GM21390 (cell line): ENCODE data around the gene CD33.
"Not testable (repeated sequence)": the region's sequence is repeated elsewhere in the genome, so short reads cannot be mapped to it uniquely, and the experiment has no call there.

Experiments
- ATAC-seq: cut with Tn5 transposase; IDR thresholded peaks from one replicate; pipeline ENCODE4 v1.9.1; 2021; ENCODE audit not compliant: unreplicated experiment

The CD33 gene

DNA sequence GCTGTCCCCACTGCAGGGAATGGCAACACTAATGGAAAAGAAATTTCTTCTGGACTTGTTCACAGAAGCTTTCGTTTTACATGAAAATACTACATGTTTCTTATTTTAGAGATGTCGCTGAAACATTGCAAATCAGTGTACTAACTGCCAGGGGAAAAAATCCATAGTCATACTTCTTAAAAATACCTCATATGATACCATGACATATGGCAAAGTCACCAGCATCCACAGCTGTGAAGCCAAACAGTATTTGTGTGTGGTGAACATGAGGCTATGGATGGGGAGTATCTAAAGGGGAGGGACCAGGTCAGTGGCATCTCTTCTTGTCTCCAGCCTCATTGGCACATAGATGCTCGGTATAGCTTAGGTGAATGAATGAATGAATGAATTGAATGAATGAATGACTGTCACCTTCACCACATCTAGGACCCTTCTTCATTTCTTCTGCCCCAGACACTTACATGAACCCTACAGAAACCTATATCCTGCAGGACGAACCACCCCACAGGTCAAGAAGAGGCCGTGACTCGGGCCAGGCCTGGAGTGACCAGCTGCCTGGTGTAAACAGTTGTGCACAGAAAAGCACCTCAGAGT lies 14.6 kb upstream of the CD33 start:
- no peak for ATAC-seq

DNA sequence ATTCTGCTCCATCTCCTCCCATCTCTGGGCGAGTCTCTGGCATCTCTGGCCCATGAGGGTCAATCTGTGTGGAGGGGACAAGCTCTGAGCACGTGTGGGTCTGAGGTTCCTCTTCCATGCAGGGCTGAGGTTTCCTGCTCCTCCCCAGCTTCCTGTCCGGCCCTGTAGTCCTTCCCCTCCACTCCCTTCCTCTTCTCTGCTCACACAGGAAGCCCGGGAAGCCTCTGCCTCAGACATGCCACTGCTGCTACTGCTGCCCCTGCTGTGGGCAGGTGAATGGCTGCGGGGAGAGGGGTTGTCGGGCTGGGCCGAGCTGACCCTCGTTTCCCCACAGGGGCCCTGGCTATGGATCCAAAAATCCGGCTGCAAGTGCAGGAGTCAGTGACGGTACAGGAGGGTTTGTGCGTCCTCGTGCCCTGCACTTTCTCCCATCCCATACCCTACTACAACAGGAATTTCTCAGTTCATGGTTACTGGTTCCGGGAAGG lies 14.0 kb upstream of the CD33 start:
- ATAC-seq, result not testable (repeated sequence)

DNA sequence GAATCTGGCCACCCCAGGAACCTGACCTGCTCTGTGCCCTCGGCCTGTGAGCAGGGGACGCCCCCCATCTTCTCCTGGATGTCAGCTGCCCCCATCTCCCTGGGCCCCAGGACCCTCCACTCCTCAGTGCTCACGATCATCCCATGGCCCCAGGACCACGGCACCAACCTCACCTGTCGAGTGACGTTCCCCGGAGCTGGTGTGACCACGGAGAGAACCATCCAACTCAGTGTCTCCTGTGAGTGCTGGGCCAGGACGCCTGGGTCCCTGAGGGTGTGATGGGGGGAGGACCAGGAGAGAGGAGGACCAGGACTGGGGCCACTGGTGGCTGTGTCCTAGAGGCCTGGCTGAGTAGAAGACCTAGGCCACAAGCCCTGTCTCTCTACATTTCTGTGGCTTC lies 13.0 kb upstream of the CD33 start:
- ATAC-seq, result no peak

DNA sequence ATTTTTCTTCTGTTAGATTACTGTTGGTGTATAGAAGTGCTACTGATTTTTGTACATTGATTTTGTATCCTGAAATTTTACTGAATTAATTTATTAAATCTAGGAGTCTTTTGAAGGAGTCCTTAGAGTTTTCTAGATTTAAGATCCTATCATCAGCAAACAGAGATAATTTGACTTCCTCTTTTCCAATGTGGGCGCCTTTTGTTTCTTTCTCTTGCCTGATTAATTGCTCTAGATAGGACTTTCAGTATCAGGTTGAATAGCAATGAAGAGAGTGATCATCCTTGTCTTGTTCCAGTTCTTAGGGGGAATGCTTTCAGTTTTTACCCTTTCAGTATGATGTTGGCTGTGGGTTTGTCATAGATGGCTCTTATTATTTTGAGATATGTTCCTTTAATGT lies 5.6 kb upstream of the CD33 start:
- no peak for ATAC-seq

DNA sequence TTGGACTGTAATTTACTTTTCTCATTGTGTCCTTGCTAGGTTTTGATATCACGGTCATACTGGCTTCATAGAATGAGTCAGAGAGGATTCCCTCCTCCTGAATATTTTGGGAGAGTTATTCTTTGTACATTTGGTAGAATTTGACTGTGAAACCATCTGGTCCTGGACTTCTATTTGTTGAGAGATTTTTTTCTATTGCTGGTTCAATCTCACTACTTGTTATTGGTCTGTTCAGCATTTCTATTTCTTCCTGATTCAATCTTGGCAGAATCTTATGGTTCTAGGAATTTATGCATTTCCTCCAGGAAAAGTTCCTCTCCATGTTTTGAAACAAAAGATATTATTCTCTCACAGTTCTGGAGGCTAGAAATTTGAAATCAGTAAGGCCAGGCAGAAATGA lies 4.9 kb upstream of the CD33 start:
- no peak for ATAC-seq

DNA sequence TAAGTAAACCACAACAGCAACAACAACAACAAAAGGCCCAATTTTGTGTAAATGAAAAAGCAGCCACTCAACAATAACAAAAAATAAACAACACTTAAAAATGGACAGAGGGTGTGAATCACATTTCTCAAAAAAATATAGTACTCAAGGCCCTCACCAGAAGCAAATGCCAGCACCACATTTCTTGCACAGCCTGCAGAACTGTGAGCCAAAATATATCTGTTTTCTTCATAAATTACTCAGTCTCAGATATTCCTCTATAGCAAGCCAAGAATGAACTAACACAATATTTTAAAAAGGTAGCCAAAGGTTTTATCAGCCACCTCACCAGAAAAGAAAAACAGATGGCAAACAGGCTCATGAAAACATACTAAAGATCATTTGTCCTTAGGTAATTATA lies 3.9 kb upstream of the CD33 start:
- no peak for ATAC-seq

DNA sequence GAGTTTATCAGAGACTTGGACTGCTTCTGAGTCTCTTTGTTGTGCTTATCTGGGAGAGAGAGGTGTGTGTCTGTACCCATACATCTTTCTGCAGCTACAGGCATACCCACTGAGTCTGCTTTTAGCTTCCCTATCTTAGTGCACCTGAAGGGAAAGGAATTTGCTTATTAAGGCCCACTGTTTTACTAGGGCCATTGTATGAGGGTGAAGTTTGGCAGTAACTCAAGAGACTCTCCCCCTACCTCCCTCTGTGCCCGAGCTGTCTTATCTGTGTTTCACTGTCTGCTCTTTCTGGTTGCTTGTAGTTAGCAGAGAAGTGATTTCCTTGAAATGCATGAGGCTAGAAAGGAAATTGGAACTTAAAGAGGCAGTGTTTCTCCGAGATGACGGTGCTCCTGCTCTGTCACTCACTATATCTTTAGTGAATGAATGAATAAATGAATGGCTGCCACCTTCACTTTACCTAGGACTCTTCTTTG lies 678 bp upstream of the CD33 start:
- ATAC-seq, result no peak

DNA sequence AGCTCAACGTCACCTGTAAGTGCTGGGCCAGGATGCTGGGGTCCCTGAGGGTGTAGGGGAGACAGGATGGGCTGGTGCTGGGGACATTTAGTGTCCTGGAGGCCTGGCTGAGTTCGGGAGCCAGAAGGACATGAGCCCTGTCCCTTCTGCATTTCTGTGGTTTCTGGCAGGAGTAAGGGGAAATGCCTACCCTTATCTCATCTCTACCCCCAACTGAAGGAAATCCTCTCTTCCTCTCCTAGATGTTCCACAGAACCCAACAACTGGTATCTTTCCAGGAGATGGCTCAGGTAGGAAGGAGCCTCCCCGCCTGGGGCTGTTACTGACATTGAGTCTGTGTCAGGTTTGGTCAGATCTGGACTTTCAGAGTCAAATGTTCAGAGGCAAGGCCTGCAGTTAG lies 1.2 kb downstream of the CD33 start:
- ATAC-seq, result no peak

DNA sequence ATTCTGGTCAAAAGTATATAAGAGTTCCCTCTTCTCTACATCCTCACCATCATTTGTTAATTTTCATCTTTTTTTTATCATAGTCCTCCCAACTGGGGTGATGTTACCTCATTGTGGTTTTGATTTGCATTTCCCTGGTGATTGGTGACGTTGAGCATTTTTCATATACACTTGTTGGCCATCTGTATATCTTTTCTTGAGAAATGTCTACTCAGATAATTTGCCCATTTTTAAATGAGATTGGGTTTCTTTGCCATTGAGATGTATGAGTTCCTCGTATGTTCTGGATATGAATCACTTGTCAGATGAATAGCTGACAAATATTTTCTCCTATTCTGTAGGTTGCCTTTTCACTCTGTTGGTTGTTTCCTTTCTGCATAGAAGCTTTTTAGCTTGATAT lies 2.4 kb downstream of the CD33 start:
- no peak for ATAC-seq

DNA sequence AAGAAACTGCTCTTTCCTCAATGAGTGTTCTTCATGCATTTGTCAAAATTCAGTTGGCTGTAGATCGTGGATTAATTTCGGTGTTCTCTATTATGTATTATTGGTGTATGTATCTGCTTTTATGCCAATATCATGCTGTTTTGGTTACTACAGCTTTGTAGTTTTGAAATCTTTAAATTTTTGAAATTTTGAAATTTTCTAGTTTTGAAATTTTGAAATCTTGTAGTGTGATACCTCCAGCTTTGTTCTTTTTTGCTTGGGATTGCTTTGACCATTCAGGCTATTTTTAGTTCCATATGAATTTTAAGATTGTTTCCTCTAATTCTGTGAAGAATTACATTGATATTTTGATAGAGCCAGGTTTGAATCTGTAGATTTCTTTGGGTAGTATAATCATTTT lies 3.1 kb downstream of the CD33 start:
- ATAC-seq, result no peak

DNA sequence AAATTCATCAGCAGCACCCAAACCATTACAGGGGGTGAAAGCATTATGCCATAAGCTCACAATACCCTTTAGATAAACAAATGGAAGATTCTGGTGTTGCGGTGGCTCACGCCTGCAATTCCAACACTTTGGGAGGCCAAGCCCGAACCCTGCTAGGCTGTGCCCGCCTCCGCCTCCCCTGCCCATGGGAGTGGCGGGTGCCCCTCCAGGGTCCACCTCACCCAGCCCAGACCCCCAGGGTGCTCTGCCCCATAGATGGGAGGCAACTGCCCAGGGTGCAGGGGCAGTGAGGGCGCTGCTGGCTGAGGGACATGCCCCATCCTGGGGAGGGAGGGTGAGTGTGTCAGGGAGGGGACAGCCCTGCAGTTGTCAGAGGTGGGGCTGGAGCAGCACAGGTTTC lies 16.0 kb downstream of the CD33 start:
- no peak for ATAC-seq

DNA sequence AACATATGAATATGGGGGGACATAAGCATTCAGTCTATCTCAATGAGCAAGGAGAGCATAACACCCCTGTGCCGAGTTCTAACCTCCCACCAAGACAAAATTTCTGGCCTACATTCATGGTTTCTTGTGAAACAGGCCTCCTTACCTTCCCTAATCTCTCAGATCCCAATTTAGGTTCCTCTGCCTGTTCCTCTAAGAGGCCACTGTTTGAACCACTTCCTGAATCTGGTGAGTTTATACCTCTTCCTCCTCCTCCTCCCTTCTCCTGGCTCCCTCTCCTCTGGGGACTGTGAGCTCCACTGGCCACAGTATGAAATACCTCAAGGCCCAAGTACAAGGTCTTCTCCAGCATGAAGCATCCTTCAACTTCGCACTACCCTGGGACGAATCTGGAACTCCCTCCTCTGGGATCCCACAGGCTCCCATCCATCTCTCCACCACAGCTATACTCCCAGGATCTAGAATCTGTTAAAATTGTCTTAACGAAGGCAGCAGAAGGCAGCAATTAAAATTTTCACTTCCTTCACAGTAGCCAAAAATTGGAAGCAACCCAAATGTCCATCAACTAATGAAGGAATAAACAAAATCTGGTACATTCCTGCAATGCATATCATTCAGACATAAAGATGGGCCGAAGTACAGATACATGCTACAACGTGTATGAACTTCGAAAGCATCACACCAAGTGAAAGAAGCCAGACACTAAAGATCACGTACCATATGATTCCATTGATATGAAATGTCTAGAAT lies 18.2 kb downstream of the CD33 start:
- ATAC-seq, result no peak

DNA sequence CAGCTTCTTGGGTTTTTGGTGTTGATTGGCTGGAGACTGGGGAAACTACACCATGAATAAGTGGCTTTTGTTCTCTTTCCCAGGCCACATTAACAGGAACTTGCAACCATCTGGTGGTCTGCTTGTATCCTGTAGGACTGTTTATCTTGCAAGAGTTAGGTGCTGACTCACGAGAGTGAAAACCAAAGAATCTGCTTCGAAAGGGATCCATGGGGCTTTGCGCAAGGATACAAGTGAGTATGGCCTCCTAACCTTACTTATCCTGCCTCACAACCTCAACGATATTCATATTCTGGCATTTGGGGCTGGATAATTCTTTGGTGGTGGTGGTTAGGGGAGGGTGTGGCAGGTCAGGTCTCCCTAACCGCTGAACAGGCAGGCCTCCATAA lies 21.3 kb downstream of the CD33 start:
- no peak for ATAC-seq

DNA sequence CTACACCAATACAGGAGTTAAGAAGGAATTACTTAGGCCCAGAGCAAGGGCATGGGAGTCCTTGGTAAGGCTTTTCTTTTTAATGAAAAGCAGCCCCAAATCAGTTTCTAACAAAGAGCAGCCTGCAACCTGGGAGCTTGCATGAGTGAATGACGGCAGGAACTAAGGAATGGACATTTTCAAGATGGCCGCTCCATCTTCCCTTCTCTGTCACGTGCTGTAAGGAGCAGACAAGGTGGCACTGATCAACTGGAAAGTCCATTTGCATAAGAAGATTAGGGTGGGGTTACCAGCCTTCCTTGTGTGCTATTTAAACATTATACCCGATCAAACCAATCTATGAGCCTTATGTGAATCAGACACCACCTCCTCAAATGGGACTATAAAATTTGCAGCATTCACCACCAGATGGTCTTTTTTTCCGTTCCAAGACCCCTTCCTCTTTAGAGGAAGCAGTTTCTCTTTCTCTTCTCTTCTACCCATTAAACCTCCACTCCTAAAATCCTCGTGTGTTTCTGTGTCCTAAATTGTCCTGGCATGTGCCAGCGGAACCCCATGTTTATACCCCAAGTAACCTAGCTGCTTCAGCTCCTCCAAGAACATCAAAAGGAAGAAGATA lies 23.2 kb downstream of the CD33 start:
- no peak for ATAC-seq

DNA sequence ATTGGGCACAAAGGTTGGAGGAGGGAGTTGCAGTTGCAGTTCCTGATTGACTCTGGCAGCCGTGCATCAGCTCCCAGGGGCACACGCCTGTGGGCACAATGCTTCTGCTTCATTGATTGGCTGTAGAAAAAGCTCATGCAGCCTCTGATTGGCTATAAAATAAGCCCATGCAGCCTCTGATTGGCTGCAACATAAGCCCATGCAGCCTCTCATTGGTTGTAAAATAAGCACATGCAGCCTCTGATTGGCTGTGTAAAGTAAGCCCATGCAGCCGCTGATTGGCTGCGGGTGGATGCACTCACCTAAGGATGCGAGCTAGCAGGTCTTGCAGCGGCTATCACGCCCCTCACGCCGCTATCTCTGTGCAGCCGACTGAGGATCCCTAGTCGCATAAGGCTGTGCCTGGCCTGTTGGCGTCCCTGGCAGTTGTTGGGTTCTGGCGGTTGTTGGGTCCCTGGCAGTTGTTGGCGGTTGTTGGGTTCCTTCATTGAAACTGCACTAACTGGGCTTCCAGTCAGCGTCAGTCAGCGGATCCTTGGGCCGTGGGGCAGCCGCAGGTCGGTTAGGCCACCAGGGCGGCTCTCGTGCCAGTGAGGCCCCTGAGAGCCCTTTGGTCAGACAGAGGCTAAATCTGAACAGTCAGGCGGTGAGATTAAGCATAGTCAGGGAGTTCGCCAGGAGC lies 26.0 kb downstream of the CD33 start, which contains the start of gene SIGLECL1:
Gene SIGLECL1, plus strand, starts transcription at position 295 of the 682 bp plus-strand sequence. CDS start 12,993 bp downstream, outside the sequence.
- no peak for ATAC-seq

DNA sequence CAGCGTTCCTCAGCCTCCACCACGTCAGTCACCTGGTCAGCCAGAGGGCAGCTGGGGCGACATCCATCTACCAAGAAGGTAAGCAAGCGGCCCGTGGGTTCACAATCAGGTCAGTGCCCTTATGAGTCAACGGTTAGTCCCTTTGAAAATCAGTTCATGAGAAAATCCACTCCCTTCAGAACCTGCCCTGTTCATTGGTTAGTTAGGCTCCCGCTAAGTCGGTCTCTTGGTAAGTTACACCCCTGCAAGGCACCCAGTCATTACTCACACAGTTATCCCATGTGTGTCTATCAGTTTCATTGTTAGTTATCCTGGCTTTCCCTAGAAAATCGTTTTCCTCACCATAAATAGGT lies 26.6 kb downstream of the CD33 start:
- no peak for ATAC-seq

DNA sequence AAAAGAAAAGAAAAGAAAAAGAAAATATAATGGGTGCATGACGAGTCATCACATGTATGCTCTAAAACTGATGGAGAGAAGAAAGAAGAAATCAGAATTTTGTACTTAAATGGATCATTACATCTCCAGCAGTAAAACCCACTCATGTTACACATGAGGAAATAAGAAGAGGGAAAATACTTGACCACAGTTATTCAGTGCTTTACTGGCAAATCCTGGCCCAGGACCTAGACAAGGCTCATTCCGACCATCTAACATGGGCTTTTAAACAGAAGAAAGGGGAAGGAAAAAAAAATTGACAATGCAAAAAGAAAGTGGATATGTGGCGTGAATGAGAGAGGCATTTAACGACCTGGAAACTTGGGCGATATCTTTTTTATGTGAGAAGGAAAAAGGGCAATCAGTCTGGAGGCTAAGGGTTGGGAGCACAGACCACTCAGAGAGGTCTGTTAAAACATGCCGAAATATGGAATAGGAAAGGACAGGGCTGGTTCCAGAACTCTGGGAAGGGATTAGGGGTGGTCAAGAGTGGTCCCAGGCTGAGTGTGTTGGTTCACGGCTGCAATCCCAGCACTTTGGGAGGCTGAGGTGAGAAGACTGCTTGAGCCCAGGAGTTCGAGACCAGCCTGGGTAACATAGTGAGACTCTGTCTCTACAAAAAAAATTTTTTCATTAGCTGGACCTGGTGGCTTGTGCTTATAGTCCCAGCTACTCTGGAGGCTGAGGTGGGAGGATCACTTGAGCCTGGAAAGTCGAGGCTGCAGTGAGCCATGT lies 27.6 kb downstream of the CD33 start:
- no peak for ATAC-seq

DNA sequence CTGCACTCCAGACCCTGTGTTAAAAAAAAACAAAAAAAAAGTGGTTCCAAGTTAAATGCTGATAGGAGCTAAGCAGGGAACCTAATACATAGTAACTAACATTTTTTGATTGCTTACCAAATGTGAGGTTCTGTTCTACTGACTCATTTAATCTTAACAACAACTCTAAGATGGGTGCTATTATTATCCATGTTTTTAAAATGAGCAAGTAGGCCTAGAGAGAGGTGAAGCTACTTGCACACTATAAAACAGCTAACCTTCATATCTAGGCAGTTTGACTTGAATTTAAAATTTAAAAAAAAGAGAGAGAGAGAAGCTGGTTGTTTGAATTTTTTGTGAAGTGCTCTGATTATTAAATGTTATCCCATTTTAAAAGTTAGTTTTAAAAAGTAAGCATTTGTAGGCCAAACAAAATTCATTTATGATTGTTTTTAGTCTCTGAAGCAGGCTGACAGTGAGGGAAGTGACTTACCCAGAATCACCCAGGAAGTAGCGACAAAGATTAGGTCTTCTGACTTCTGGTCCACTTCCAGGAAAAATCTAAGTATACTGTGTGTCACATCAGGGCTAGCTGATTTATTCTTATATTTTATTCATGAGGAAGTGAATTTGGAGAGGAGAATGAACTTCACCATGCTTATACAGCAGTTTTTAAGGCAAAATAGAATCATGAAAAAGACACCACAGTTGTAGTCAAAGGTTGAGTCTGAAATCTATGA lies 28.4 kb downstream of the CD33 start:
- ATAC-seq, result no peak

DNA sequence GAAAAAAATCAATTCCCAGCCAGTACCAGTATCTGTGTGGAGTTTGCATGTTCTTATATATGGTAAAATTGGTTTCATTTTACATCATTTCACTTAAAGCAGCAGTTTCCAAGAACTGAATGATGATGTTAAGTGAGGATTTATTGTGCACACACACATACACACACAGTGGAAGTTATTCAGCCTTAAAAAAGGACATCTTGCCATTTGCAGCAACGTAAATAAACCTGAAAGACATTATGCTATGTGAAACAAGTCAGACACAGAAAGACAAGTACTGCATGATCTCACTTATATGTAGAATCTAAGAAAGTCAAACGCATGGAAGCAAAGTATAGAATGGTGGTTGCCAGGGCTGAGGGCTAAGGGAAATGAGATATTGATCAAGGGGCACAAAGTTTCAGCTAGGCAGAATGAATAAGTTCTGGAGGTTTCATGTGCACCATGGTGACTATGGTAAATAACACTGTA lies 31.3 kb downstream of the CD33 start:
- no peak for ATAC-seq

DNA sequence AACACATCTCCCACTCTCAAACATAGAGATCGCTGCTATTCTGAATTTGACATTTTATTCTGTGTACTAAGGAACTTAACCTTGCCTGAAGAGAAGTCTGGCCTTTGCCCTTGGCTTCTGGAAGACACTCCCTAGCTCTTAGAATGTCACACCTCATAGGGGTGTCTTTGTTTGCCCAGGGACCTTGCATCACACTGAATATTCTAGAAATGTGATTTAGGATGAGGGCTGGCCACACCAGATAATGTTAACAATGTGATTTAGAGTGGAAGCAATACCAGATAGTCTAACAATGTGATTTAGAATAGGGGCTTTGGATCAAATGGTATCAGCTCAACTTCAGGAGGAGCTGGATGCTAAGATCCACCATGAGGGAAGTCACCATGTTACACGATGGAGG lies 32.6 kb downstream of the CD33 start:
- no peak for ATAC-seq
